MM.1S (cell line): ENCODE data around the gene FRAT1.

Experiments used
- CTCF ChIP-seq: fragments of 300-600 bp; sonication (generic); IDR thresholded peaks from 2 replicates; pipeline ENCODE4 v1.5.1; 2016; ENCODE audit warnings: antibody characterized with exemption, low read length, mixed read lengths
- EZH2 ChIP-seq: fragments of 300-600 bp; sonication (generic); optimal IDR thresholded peaks from 2 replicates; pipeline ENCODE3; 2017; ENCODE audit warnings: low read depth, mild to moderate bottlenecking, antibody characterized with exemption, low read length, mixed read lengths

GRCh38 chr10:97356318-97356914, 37.3 kb downstream of the FRAT1 start:
- no peak for TF ChIP-seq CTCF
- no peak for TF ChIP-seq EZH2
